GM18517 (cell line): ENCODE data around the gene CATSPERZ.

ENCODE experiments used
- ATAC-seq: cut with Tn5 transposase; IDR thresholded peaks from one replicate; pipeline ENCODE4 v1.9.1; 2021; ENCODE audit warnings: mild to moderate bottlenecking, moderate library complexity; ENCODE audit not compliant: unreplicated experiment

Gene CATSPERZ, protein sequence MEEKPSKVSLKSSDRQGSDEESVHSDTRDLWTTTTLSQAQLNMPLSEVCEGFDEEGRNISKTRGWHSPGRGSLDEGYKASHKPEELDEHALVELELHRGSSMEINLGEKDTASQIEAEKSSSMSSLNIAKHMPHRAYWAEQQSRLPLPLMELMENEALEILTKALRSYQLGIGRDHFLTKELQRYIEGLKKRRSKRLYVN

DNA sequence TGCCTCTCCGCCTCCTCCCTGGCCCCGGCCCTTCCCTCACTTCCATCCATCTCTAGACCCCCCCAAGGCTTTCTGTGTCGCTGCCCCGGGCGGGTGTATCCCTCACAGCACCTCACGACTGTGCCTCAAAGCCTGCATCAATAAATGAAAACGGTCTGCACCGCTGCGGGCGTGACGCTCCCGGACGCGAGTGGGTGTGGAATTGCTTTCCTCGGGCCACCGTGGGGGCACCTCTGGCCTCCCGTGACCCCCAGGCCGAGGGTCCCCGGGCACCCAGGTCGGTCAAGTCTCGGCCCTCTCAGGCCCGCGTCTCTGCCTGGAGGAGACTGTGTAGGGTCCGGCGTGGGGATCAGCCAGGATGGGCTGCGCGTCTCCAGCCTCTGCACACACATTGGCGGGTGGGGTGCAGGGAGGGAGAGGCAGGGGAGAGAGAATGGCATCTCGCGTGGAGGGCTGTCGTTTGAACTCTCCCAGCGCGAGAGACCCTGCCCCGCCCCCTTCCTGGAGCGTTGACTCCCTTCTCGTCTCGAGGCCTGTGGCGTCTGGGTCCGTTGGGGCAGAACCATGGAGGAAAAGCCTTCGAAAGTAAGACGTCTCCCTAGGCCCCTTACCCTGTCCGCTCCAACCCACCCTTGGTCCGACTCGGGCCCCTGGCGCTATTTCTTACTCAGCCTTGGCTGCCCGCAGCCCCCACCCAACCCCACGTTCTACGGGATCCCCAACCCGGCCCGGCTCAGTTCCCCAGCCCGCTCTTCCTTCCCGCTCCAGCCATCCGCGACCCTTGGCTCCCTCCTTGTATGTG, at the start of gene CATSPERZ:
CATSPERZ (plus strand) TSS at position 512 of the 802 bp plus-strand sequence; CDS start at position 565, 53 bp downstream.
- ATAC-seq = no peak

DNA sequence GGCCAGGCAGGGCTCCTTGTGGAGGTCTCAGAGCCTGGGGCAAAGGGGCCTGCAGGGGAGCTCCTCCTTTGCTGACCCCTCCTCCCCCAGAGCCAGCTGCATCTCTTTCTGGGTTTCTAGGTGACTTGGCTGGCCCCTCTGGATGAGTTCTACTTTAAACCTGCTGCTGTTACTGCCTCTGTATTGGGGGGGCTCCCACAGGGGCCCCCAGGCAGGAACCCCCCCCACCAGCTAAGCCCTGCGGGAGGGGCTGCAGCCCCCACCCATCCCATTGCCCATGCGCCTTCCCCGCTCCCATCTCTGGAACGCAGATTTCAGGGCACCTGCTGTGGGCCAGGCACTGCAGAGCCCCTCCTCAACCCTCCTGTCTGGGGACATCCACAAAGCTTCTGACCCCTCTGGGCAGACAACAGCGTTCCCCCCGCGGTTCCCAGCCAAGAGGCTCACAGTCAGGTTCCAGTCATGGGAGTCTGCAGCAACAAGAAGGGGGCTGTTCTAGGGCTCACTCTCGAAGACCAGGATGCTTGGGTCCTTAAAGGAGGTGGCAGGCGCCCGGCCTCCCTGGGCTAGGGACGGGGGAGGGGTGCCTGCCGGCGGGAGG, 49.6 kb upstream of the CATSPERZ start:
- ATAC-seq = no peak

DNA sequence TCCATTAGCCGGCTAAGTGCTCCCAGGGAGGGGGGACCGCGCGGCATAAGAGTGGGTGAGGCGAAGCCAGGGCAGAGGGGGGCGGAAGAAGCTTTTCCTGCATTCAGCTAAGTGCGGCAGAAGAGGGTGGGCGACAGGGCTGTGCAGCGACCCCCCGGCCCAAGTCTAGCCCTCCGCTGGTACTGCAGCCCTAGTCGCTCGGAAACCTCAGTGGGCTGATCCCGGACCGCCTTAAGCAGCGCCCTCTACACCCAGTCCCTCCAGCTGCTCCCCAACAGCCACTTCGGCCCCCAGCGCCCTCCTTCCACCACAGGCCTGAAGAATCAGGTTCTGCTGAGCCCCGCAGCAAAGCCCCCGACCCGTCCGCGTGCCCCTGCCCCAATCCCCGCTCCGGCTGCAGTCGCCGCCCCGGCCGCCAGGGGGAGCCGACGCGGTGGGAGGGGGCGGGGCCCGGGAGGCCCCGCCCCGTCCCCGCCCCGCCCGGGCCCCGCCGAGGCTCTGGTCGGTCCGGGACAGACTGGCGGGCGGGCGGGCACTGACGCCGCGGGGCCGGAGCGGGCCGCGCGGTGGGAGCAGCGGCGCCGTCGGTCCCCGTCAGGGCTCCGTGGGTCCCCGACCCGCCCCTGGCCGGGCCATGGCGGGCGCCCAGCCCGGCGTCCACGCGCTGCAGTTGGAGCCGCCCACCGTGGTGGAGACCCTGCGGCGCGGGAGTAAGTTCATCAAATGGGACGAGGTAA, 49.0 kb upstream of the CATSPERZ start, which contains the start of gene PLCB3:
PLCB3 (plus strand) TSS at position 515 of the 737 bp plus-strand sequence; CDS start at position 635, 120 bp downstream.
- ATAC-seq = no peak

DNA sequence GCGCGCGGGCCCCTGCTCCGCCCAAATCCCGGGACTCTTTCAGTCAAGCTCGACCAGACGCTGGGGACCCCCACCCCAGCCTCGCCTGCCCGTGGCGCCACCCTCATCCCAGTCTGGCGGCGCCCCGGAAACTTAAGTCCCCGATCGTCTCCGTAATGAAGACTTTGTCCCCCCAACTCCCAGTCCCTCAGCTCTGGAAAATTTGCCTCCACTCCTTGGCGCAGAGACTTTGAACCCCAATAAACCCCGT, 48.5 kb upstream of the CATSPERZ start:
- no peak for ATAC-seq

DNA sequence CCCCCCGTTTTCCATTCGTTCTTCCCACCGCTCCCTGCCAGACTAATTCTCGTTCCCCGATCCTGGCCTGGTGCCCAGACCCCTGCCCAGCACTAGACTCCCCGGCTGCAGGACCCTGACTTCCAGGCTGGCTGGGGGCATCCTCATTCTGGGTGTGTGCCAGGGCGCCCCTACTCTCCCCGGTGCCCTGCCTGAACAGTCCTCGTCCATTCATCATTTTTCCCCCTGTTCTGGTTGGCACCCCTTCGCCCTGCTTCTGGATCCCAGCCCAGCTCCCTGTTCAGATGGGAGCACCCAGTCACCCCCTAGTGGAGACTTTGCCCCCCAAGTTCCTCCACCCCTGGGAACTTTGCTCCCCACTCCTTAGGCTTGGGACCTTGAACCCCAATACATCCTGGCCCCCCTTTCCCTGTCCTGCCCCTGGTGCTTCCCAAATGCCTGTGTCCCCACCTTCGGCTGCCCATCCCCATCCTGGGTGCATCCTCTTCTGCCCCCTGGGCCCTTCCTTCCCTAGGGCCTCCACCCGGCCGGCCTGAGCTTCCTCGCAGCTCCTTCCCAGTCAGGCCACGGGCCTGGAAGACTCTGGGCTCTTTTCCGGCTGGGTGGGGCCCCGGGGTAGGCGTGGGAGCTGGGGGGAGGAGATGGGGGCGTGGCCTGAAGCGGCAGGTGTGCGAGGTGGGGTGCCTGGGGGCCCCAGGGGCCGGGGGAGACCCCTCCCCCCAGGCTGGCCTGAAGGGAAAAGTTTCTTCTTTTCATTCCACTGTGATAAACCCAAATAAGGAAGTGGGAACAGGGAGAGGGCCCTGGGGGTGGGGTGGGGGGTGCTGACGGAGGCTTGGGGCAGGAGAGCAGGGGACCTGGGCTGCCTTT, 47.9 kb upstream of the CATSPERZ start:
- no peak for ATAC-seq

DNA sequence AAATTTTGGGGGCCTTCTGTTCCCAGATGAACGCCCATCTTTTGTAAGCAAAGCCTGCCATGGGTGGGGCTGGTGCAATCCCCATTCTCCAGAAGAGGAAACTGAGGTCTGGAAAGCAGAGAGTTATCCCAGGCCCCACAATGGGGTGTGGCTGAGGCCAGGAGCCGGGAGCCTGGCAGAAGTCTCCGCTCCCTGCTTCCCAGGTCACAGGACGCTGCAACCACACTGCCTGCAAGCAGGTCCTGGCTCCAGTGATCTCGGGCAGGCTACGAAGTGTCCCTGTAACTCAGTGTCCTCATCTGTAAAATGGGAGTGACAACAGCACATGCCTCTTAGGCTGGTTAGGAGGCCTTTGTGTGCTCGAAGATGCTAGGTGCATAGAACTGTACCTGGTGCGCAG, 47.1 kb upstream of the CATSPERZ start:
- ATAC-seq = no peak

DNA sequence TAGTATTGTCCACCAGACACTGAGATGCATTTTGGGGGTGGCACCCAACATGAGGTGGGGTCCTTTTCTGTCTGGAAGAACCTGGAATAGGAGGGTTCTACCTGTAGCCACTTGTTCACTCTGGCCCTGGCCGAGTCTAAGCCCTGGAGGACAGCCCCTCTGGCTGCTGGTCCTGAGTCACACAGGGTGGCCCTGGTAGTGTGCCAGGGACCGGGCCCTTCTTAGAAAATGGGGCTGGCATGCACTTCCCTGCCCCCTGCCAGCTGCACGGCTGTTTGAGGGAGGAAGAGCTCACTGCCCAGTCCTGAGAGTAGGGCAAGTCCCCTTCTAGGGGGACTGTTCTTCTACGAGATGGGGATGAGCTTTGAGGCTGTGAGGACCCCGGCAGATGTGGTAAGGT, 46.7 kb upstream of the CATSPERZ start:
- ATAC-seq = no peak

DNA sequence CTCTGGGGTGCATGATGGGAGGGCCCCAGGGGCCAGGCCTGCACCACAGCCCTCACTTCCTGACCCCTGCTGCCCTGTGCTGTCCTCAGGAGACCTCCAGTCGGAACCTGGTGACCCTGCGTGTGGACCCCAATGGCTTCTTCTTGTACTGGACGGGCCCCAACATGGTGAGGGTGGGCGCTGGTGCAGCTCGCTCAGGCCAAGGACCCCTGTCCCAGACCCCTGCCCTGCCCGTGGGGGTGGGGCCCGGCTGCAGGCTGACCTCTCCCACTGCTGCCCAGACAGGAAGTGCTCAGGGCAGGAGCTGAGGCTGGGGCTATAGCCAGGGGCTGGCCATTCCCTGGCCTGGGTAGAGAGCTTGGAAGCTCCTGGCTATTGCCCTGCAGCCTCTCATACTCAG, 45.8 kb upstream of the CATSPERZ start:
- ATAC-seq = no peak

DNA sequence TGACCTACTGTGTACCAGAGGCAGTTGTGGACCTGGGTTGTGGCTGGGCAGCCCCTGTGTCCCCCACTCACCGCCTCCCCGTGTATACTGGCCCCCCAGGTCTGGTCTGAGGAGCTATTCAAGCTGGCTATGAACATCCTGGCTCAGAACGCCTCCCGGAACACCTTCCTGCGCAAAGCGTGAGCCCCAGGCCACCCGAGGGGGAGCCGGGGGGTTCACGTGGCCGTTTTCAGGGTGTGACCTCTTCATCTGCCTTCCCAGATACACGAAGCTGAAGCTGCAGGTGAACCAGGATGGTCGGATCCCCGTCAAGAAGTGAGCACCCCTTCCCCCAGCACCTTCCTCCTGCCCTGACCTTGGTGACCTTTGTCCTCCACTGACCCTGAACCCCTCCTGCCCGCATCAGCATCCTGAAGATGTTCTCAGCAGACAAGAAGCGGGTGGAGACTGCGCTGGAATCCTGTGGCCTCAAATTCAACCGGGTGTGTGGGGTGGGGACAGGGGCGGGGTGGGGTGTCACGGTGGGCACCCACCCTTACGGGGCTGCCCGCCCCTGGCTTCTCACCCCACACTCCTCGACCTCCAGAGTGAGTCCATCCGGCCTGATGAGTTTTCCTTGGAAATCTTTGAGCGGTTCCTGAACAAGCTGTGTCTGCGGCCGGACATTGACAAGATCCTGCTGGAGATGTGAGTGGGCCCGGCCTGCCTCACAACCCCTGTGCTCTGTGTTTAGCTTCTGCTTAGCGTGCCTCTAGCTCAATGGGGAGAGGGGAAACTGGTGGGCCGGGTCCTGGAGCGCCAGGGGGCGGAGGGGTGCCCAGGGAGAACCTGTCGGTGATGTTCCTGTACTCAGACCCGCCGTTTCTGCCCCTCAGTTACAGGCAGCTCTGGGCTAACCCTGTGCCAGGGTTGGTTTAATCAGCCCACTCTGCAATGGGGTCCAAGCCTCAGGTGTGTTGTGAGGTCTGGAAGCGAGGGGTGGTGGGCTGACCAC, 44.7 kb upstream of the CATSPERZ start:
- no peak for ATAC-seq

DNA sequence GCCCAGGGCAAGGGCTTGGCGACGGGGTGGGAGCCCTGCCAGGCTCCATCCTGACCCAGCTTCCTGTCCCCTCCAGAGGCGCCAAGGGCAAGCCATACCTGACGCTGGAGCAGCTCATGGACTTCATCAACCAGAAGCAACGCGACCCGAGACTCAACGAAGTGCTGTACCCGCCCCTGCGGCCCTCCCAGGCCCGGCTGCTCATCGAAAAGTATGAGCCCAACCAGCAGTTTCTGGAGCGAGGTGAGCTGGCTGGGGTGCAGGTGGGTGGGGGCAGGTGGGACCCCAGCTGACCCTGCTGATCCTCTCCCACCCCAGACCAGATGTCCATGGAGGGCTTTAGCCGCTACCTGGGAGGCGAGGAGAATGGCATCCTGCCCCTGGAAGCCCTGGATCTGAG, 43.9 kb upstream of the CATSPERZ start:
- ATAC-seq = no peak

DNA sequence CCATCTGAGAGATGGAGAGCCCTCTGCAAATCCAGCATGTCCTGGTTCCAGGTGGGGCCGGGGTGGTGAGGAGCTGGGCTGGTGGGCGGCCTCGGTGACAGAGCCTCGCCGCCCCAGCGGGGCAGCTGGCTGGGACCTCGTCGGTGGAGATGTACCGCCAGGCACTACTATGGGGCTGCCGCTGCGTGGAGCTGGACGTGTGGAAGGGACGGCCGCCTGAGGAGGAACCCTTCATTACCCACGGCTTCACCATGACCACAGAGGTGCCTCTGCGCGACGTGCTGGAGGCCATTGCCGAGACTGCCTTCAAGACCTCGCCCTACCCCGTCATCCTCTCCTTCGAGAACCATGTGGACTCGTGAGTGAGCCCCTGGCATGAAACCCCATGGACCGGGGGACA, 41.8 kb upstream of the CATSPERZ start:
- no peak for ATAC-seq

DNA sequence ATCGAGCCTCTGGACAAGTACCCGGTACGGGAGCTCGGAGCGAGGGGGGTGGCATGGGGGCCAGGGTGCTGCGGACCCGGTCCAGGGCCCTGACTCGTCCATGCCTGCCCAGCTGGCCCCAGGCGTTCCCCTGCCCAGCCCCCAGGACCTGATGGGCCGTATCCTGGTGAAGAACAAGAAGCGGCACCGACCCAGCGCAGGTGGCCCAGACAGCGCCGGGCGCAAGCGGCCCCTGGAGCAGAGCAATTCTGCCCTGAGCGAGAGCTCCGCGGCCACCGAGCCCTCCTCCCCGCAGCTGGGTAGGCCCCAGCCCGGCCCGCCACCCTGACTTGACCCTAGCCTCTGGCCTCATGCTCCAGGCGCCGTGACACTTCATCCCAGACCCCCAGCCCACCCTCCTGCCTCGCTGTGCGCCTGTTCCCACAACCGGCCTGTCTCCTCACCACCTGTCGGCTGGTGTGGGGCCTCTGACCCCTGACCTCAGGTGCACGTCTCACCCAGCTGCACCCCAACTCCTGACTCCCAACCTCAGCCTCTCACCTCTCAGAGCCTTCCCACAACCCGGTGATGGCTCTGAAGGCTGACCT, 41.1 kb upstream of the CATSPERZ start:
- ATAC-seq = no peak

DNA sequence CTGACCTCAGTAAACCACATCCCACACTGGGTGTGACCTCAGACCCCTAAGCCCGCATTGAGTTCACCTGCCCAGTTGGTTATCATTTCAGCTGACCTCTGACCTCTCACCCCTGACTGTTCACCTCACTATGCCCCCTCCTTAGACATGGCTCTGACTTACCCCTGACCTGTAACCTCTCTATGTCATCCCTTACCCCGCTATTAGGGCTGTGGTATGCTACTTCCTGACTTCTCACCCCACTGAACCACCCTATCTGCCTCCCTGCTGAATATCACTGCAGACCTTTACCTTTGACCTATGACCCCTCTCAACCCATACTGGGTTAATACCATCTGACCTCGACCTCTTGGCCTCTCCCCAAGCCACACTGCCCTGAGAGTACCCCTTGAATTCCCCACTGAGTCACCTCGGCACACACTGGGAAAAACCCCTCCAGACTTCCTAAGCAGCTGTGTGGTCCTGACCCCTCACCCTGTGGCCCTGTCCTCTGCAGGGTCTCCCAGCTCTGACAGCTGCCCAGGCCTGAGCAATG, 40.6 kb upstream of the CATSPERZ start:
- no peak for ATAC-seq

DNA sequence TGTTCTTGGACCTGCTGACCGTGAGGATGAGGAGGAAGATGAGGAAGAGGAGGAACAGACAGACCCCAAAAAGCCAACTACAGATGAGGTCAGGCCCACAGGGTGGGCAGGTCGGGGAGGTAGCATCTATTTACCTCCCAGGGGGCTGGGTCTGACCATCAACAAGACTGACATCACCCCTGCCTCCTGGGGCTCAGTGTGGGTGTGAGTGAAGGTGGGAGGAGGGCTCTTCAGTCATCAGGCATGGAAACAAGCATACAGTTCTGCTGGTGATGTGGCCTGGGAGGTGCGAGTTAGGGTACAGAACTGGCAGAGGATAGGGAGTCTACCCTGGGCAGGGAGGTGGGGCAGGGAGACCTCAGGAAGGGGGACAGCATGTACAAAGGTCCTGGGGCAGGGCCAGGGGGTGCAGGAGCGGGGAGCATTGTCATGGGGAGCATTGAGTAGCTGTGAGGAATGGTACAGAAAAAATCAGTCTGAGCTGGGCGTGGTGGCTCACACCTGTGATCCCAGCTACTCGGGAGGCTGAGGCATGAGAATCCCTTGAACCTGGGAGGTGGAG, 39.9 kb upstream of the CATSPERZ start:
- ATAC-seq = no peak

DNA sequence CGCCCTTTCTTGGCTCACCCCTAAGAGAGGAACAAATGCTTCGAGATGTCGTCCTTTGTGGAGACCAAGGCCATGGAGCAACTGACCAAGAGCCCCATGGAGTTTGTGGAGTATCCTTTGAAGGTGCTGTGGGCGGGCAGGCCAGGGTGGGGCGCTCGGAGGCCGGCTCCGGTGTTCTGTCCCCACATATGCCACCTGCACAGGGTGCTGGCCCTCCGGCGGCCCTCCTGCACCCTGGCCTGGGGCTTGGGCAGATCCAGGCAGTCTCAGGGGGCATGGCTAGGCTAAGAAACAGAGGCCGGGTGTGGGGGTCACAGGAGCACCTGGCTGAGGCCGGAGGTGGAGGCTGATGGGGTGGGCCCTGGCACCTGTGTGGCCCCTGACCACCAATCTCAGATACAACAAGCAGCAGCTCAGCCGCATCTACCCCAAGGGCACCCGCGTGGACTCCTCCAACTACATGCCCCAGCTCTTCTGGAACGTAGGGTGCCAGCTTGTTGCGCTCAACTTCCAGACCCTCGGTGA, 38.5 kb upstream of the CATSPERZ start:
- no peak for ATAC-seq

DNA sequence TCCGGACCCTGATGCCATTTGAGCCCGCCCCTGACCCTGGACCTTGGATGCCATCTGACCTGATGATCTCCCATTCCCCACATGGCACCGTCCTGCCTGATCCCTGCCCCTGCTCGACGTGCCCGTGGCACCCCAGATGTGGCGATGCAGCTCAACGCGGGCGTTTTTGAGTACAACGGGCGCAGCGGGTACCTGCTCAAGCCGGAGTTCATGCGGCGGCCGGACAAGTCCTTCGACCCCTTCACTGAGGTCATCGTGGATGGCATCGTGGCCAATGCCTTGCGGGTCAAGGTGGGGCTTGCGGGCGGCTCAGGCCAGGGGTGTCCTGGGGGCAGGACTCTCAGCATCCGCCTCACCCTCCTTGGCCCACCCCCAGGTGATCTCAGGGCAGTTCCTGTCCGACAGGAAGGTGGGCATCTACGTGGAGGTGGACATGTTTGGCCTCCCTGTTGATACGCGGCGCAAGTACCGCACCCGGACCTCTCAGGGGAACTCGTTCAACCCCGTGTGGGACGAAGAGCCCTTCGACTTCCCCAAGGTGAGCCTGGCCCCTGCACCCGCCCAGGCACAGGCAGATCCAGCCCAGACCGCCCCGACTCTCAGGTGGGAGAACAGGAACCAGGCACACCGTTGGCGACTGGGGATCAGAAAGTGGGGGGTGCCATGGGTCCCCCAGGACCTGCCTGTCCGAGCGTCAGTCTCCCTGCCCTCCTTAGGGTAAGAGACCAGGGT, 37.7 kb upstream of the CATSPERZ start:
- ATAC-seq = no peak
